PC-9 (cell line): ENCODE results near the gene DCANP1.

Source experiments
- CTCF ChIP-seq: fragments of 200-600 bp; sonication (generic); conservative IDR thresholded peaks from 2 replicates; pipeline ENCODE4 v1.6.1; 2017; ENCODE audit warnings: mixed run types, antibody characterized with exemption, mild to moderate bottlenecking, moderate library complexity
- EZH2 ChIP-seq: fragments of 200-600 bp; sonication (generic); IDR thresholded peaks from 2 replicates; pipeline ENCODE4 v1.8.0; 2017; ENCODE audit warnings: antibody characterized with exemption, low read depth

GRCh38 chr5:135450336-135450735 is 3.2 kb upstream of the DCANP1 start:
- TF ChIP-seq CTCF (no peak), EZH2 (no peak)
